NCI-H526 treated with DMSO at 0.1 percent for 48 hours (cell line): ENCODE results near the gene C16orf46.

ENCODE experiments used
- DNase-seq: peaks from one replicate; lab custom pipeline; 2025; lab: John Stamatoyannopoulos, UW

The C16orf46 gene

GRCh38 chr16:81076566-81077075 lies 417 bp downstream of the C16orf46 start:
- peak; percentile 58 for DNase-seq

- no peak for DNase-seq
Measured at GRCh38 chr16:81073560-81074330, 3.3 kb downstream of the C16orf46 start.

GRCh38 chr16:81071805-81072204 lies 5.2 kb downstream of the C16orf46 start:
- no peak for DNase-seq

GRCh38 chr16:81070979-81071378 lies 6.1 kb downstream of the C16orf46 start:
- no peak for DNase-seq

GRCh38 chr16:81069063-81069462 lies 8.0 kb downstream of the C16orf46 start:
- no peak for DNase-seq

GRCh38 chr16:81067166-81067565 lies 9.9 kb downstream of the C16orf46 start:
- no peak for DNase-seq

- no peak for DNase-seq
Measured at GRCh38 chr16:81066681-81067080, 10.4 kb downstream of the C16orf46 start.

- DNase-seq = no peak
Measured at GRCh38 chr16:81061871-81062608, 15.0 kb downstream of the C16orf46 start.

GRCh38 chr16:81061307-81061640 lies 15.8 kb downstream of the C16orf46 start:
- no peak for DNase-seq

- DNase-seq = no peak
Measured at GRCh38 chr16:81060576-81061306, 16.3 kb downstream of the C16orf46 start.

- DNase-seq = no peak
Measured at GRCh38 chr16:81053761-81054160, 23.3 kb downstream of the C16orf46 start.

- DNase-seq = no peak
Measured at GRCh38 chr16:81042821-81043220, 34.2 kb downstream of the C16orf46 start.

- no peak for DNase-seq
Measured at GRCh38 chr16:81041696-81042095, 35.3 kb downstream of the C16orf46 start.

GRCh38 chr16:81040842-81041241 lies 36.2 kb downstream of the C16orf46 start:
- no peak for DNase-seq

- no peak for DNase-seq
Measured at GRCh38 chr16:81040131-81040530, 36.9 kb downstream of the C16orf46 start.

- no peak for DNase-seq
Measured at GRCh38 chr16:81036751-81037350, 40.2 kb downstream of the C16orf46 start.

- peak; percentile 2 for DNase-seq
Measured at GRCh38 chr16:81035975-81036750, 40.9 kb downstream of the C16orf46 start.

- DNase-seq = peak; percentile 57
Measured at GRCh38 chr16:81035398-81035974, 41.6 kb downstream of the C16orf46 start, which contains the start of gene ATMIN. Gene ATMIN, plus strand, starts transcription at chr16:81035842. Its CDS starts 29 bp downstream, at chr16:81035871.

GRCh38 chr16:81029930-81030604 lies 47.0 kb downstream of the C16orf46 start:
- DNase-seq = no peak

GRCh38 chr16:81026429-81026828 lies 50.6 kb downstream of the C16orf46 start:
- no peak for DNase-seq
